GM23248 (cell line): ENCODE measurements around the gene VNN1.

ENCODE experiments used
- EZH2 ChIP-seq: fragments of 200-600 bp; sonication (generic); IDR thresholded peaks from 2 replicates; pipeline ENCODE4 v1.6.1; 2018; ENCODE audit warnings: antibody characterized with exemption, mild to moderate bottlenecking; ENCODE audit not compliant: insufficient read depth, poor library complexity, severe bottlenecking
- EZH2phosphoT487 ChIP-seq: fragments of 200-600 bp; sonication (generic); IDR thresholded peaks from 2 replicates; pipeline ENCODE4 v1.6.1; 2018; ENCODE audit warnings: antibody characterized with exemption, moderate library complexity, mild to moderate bottlenecking, low read depth; ENCODE audit not compliant: insufficient read depth

DNA sequence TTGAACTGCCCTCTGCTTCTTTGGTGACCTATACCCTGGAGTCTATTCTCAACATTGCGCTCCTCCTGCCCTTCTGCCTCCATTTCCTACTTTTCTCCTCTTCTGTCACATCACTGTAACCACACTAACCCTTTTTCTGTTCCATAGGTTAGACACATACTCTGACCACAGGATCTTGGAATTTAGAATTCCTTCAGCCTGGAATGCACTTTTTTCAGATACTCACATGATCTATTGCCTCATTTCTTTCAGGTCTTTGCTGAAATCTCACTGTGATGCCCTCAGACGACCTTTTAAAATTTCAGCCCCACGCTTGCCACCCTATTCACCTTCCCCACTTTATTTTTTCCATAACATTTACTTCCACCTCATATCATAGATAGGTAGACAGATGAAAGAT, 5.1 kb downstream of the VNN1 start:
- TF ChIP-seq EZH2phosphoT487 (no peak), EZH2 (no peak)
